Right atrium auricular region (tissue), 2 donors: ENCODE data around the gene SLC5A1. TPM values are rescaled to one million over a fixed set of nuclear protein-coding genes. Genes with fewer than 3 reads are reported as not detected.
A peak's percentile ranks its signal among the peaks of the same experiment; 100 is the strongest.

Experiments used
- DNase-seq: peaks from one replicate; pipeline ENCODE4 v3.0.0-alpha.2; 2019; ENCODE audit warnings: low spot score
- H3K27ac ChIP-seq, 2 donors: fragments of 200-600 bp; sonication (generic); 1 replicate in 1 of 2; 2 replicates in 1 of 2; pipeline ENCODE4 v1.5.1; 2016 to 2019
- H3K27me3 ChIP-seq, 2 donors: fragments of 200-600 bp; sonication (generic); one replicate each; pipeline versions ENCODE4 v1.5.1 to v1.6.0; 2017 to 2019
- H3K36me3 ChIP-seq: fragments of 200-600 bp; sonication (generic); one replicate; pipeline ENCODE4 v1.5.1; 2016
- H3K4me1 ChIP-seq, 2 donors: fragments of 200-600 bp; sonication (generic); one replicate each; pipeline versions ENCODE4 v1.5.1 to v1.6.0; 2017 to 2019
- H3K4me3 ChIP-seq, 2 donors: fragments of 200-600 bp; sonication (generic); 1 replicate in 1 of 2; 2 replicates in 1 of 2; pipeline ENCODE4 v1.5.1; 2017 to 2019; ENCODE audit warnings: mild to moderate bottlenecking in 1 of 2, moderate library complexity in 1 of 2
- H3K9me3 ChIP-seq, 2 donors: fragments of 200-600 bp; sonication (generic); one replicate each; pipeline ENCODE4 v1.5.1; 2019
- total RNA-seq, 2 donors: library from RNA; depleted of rRNA; stranded (reverse); fragments of >200 nt; gene quantifications; one replicate each; pipeline ENCODE4 v1.1.0, GENCODE V29; 2016
- TF ChIP-seq, protein P1 (sequence below), 2 donors: fragments of 200-600 bp; sonication (generic); IDR thresholded peaks; one replicate each; pipeline ENCODE4 v1.5.1; 2019; ENCODE audit warnings: antibody characterized with exemption in 2 of 2

SLC5A1 gene
- total RNA-seq, 2 donors from 2014 or later: 34.9 to 67.5 TPM

DNA sequence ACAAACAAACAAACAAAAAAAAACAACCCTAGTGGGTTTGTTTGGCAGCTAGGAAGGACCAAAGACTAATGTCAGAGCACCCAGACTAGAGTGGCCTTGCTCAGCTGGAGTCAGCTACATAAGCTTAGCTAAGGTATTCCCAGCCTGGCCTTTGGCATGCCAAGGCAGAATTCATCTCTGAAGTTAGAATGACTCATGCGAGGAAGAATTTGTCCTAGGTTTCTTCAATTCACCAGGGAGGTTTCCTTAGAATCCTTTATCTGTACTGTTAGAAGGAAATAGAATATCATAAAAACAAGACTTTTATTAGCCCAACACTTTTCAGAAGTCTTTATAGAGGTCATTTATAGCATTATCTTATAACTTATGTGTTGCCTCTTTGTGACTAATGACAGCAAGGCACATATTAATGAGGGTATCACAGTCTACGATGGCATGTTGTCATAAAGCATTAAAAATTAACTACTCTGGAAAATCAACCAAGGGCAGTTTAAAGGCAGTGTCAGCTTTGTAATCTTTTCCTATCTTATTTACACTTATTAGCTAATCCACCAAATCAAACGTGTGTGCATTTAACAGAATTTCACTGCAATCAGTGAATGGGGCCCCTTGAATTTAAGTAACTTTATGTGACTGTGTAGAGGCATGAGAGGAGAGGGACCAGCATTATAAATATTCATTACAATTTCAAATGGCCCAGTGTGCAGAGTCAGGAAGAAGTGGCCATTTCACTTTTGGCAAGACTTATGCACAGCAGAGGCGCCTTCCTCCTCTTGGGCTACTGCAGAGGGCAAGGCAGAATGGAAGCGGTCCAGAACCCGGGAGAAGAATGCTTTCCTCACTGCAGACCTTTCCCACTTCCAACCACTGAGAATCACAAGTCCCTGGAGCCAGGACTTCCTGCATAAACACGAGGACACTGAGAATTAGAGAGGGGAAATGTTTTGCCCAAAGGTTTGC is 36.3 kb downstream of the SLC5A1 start:
- no peak for DNase-seq
- Histone ChIP-seq H3K36me3 (peaks cover under 1% of the 10 kb centered on the region), H3K27me3 (no peaks in the 10 kb centered on the region), H3K4me3 (no peak overlapping the region), H3K27ac (no peak overlapping the region), H3K9me3 (no peaks in the 10 kb centered on the region), H3K4me1 (peaks cover 0 to 25% of the 10 kb centered on the region in 2 donors)
- TF ChIP-seq, protein P1, sequence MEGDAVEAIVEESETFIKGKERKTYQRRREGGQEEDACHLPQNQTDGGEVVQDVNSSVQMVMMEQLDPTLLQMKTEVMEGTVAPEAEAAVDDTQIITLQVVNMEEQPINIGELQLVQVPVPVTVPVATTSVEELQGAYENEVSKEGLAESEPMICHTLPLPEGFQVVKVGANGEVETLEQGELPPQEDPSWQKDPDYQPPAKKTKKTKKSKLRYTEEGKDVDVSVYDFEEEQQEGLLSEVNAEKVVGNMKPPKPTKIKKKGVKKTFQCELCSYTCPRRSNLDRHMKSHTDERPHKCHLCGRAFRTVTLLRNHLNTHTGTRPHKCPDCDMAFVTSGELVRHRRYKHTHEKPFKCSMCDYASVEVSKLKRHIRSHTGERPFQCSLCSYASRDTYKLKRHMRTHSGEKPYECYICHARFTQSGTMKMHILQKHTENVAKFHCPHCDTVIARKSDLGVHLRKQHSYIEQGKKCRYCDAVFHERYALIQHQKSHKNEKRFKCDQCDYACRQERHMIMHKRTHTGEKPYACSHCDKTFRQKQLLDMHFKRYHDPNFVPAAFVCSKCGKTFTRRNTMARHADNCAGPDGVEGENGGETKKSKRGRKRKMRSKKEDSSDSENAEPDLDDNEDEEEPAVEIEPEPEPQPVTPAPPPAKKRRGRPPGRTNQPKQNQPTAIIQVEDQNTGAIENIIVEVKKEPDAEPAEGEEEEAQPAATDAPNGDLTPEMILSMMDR (IDR thresholded peaks at IDR 0.05): no peak

DNA sequence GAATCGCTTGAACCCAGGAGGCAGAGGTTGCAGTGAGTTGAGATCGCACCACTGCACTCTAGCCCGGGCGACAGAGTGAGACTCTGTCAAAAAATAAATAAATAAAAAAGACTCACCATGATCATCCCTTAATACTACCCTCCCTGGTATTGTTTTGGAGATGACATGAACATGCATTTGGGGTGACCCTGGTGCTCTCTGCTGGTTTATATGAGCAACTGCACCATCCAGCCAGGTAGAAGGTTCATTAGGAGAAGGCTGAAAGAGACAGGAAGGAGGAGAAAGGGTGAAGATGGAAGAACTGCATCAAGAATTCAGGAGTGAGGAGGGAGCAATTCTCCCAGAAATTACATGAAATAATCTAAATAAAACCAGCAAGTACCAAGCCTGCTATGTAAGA is 37.8 kb downstream of the SLC5A1 start:
- DNase-seq: no peak
- TF ChIP-seq, protein P1 (IDR thresholded peaks at IDR 0.05): peak; percentile 19 to 66

DNA sequence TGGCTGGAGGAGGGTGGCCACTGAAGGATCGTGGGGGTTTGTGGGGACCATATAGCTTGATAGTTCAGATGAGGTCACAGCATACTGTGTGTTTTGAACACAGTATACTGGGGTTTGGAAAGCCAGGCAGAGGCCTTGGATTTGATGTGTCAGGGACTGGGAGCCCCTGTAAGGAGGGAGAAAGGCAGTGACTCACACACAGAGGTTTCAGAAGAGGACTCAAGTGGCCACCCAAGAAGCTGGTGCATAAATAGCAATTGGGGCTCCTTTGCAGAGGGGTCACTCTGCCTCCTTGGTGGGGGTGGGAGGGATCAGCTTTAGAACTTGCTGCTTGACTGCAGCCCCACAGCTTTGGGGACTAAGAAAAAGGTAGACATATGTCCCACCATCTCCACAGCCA is 39.3 kb downstream of the SLC5A1 start:
- no peaks in the 10 kb centered on the region for H3K9me3 ChIP-seq
- no peak for DNase-seq
- no peaks in the 10 kb centered on the region for H3K27me3 ChIP-seq
- H3K4me1 ChIP-seq: peaks cover 0 to 13% of the 10 kb centered on the region in 2 donors
- peaks cover 7% of the 10 kb centered on the region for H3K36me3 ChIP-seq
- no peak overlapping the region for H3K27ac ChIP-seq
- TF ChIP-seq, protein P1 (IDR thresholded peaks at IDR 0.05): no peak
- no peak overlapping the region for H3K4me3 ChIP-seq

More for the DNA sequence above, 37.8 kb downstream of the SLC5A1 start:
- Histone ChIP-seq H3K27ac (no peak overlapping the region), H3K4me3 (no peak overlapping the region), H3K36me3 (peaks cover 7% of the 10 kb centered on the region), H3K27me3 (no peaks in the 10 kb centered on the region), H3K9me3 (no peaks in the 10 kb centered on the region), H3K4me1 (peaks cover 0 to 25% of the 10 kb centered on the region in 2 donors)

GRCh38 chr22:32083000-32083399 is 39.9 kb downstream of the SLC5A1 start:
- H3K27ac ChIP-seq: no peak overlapping the region
- H3K4me1 ChIP-seq: peaks cover 0 to 13% of the 10 kb centered on the region in 2 donors
- peaks cover 7% of the 10 kb centered on the region for H3K36me3 ChIP-seq
- no peaks in the 10 kb centered on the region for H3K9me3 ChIP-seq
- H3K27me3 ChIP-seq: no peaks in the 10 kb centered on the region
- H3K4me3 ChIP-seq: no peak overlapping the region
- DNase-seq: no peak
- TF ChIP-seq, protein P1 (IDR thresholded peaks at IDR 0.05): no peak

GRCh38 chr22:32083814-32084213 is 40.8 kb downstream of the SLC5A1 start:
- Histone ChIP-seq H3K27ac (no peak overlapping the region), H3K27me3 (no peaks in the 10 kb centered on the region), H3K36me3 (peaks cover 7% of the 10 kb centered on the region), H3K9me3 (no peaks in the 10 kb centered on the region), H3K4me1 (peaks cover 0 to 11% of the 10 kb centered on the region in 2 donors), H3K4me3 (no peak overlapping the region)
- DNase-seq: no peak
- TF ChIP-seq, protein P1 (IDR thresholded peaks at IDR 0.05): no peak
